ENCODE data around the gene CYFIP2.

Gene CYFIP2

GRCh38 chr5:157326440-157327005, 60.6 kb downstream of the CYFIP2 start:
- no peak for DNase-seq (ENCODE audit: low spot score)

- no peak for DNase-seq (ENCODE audit: low spot score)
Observed at GRCh38 chr5:157327771-157328170, 61.8 kb downstream of the CYFIP2 start.

GRCh38 chr5:157328277-157328912, 62.5 kb downstream of the CYFIP2 start:
- peak; percentile 88 for DNase-seq (ENCODE audit: low spot score)

GRCh38 chr5:157331807-157332206, 65.9 kb downstream of the CYFIP2 start:
- DNase-seq (ENCODE audit: low spot score) = no peak

- no peak for DNase-seq (ENCODE audit: low spot score)
Observed at GRCh38 chr5:157335534-157336422, 69.9 kb downstream of the CYFIP2 start.

- no peak for DNase-seq (ENCODE audit: low spot score)
Observed at GRCh38 chr5:157336423-157336744, 70.5 kb downstream of the CYFIP2 start.

GRCh38 chr5:157339409-157339808, 73.5 kb downstream of the CYFIP2 start:
- no peak for DNase-seq (ENCODE audit: low spot score)

- peak; percentile 76 for DNase-seq (ENCODE audit: low spot score)
Observed at GRCh38 chr5:157342822-157343402, 77.0 kb downstream of the CYFIP2 start.

- DNase-seq (ENCODE audit: low spot score) = no peak
Observed at GRCh38 chr5:157343842-157344790, 78.2 kb downstream of the CYFIP2 start.

GRCh38 chr5:157345067-157345466, 79.1 kb downstream of the CYFIP2 start:
- no peak for DNase-seq (ENCODE audit: low spot score)

GRCh38 chr5:157345485-157345884, 79.6 kb downstream of the CYFIP2 start:
- no peak for DNase-seq (ENCODE audit: low spot score)

- no peak for DNase-seq (ENCODE audit: low spot score)
Observed at GRCh38 chr5:157347301-157348048, 81.6 kb downstream of the CYFIP2 start.

GRCh38 chr5:157348049-157348400, 82.1 kb downstream of the CYFIP2 start:
- no peak for DNase-seq (ENCODE audit: low spot score)

- DNase-seq (ENCODE audit: low spot score) = no peak
Observed at GRCh38 chr5:157350939-157351801, 85.2 kb downstream of the CYFIP2 start.

GRCh38 chr5:157351802-157352092, 85.8 kb downstream of the CYFIP2 start:
- no peak for DNase-seq (ENCODE audit: low spot score)

- no peak for DNase-seq (ENCODE audit: low spot score)
Observed at GRCh38 chr5:157352756-157353340, 86.9 kb downstream of the CYFIP2 start.

- peak; percentile 61 for DNase-seq (ENCODE audit: low spot score)
Observed at GRCh38 chr5:157354800-157355199, 88.9 kb downstream of the CYFIP2 start.

- no peak for DNase-seq (ENCODE audit: low spot score)
Observed at GRCh38 chr5:157356576-157356975, 90.7 kb downstream of the CYFIP2 start.

GRCh38 chr5:157357823-157358222, 91.9 kb downstream of the CYFIP2 start:
- DNase-seq (ENCODE audit: low spot score) = no peak

GRCh38 chr5:157358871-157359270, 92.9 kb downstream of the CYFIP2 start:
- no peak for DNase-seq (ENCODE audit: low spot score)
